Measurements from ENCODE around the gene NPHP3. TPM values are rescaled to one million over a fixed set of nuclear protein-coding genes. Genes with fewer than 3 reads are reported as not detected.

NPHP3 gene
- total RNA-seq, 1 experiment from 2014 or later, result 10.8 TPM

DNA sequence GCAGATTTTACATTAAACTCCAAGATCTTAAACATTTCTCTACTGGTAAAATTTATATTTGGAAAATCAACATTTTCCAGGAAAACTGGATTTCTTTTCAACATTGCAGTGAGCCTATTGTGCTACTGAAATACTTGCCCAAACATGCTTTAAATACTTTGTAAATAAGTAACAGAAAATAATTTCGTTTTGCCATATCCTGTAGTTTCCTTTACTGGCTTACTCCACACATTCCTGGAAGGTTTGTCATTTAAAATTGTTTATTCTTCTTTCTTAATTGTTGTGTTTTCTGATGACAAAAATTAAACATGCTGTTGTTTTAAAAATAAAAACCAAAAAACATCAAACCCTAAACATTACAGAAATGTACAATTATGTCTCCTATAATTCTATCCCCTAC, 84.6 kb downstream of the NPHP3 start:
- no peak for DNase-seq
- Histone ChIP-seq H3K27me3 (ENCODE audit: insufficient read depth, low read length) (no peaks in the 10 kb centered on the region), H4K91ac (ENCODE audit: insufficient read length, low read depth, low read length) (no peak overlapping the region), H3K23me2 (ENCODE audit: insufficient read length, low read depth, low read length, poor library complexity, severe bottlenecking) (no peaks in the 10 kb centered on the region), H3K9ac (ENCODE audit: extremely low read depth, insufficient read length, low read length) (no peak overlapping the region), H3K56ac (ENCODE audit: insufficient read length, low read depth, low read length) (no peak overlapping the region), H2BK20ac (ENCODE audit: low read depth, low read length, poor library complexity, severe bottlenecking) (no peak overlapping the region), H3K4ac (ENCODE audit: low read depth, low read length) (no peak overlapping the region), H3T11ph (ENCODE audit: low read length) (no peak overlapping the region), H4K20me1 (ENCODE audit: control insufficient read depth, insufficient read depth, insufficient read length) (no peaks in the 10 kb centered on the region), H3K79me1 (ENCODE audit: insufficient read depth, low read depth, low read length, poor library complexity, severe bottlenecking) (no peaks in the 10 kb centered on the region), H3K27ac (ENCODE audit: insufficient read length, low read depth, low read length) (no peak overlapping the region), H2BK120ac (ENCODE audit: low read depth, low read length, poor library complexity, severe bottlenecking) (no peak overlapping the region), H2BK15ac (ENCODE audit: low read depth, low read length) (no peak overlapping the region), H4K5ac (ENCODE audit: insufficient read length, low read depth, low read length) (no peak overlapping the region), H3K79me2 (ENCODE audit: insufficient read depth, low read length) (no peaks in the 10 kb centered on the region), H3K14ac (ENCODE audit: insufficient read depth, low read length) (no peak overlapping the region), H2BK12ac (ENCODE audit: insufficient read length, low read depth, low read length) (no peak overlapping the region), H3K4me2 (ENCODE audit: insufficient read depth, insufficient read length, low read length) (no peak overlapping the region), H4K8ac (replicated peaks; ENCODE audit: insufficient read length, low read depth, low read length) (no peak overlapping the region), H3K23ac (ENCODE audit: insufficient read length, low read depth, low read length) (no peak overlapping the region), H2BK5ac (ENCODE audit: insufficient read length, low read length) (no peak overlapping the region), H3K18ac (ENCODE audit: insufficient read length, low read depth, low read length) (no peak overlapping the region), H2AK5ac (ENCODE audit: insufficient read length, low read length) (no peak overlapping the region), H2AFZ (ENCODE audit: low read length) (no peak overlapping the region), H3K9me3 (ENCODE audit: control insufficient read depth, low read depth, low read length) (no peaks in the 10 kb centered on the region), H3K4me1 (ENCODE audit: insufficient read depth, low read length) (no peaks in the 10 kb centered on the region)
- H3K9me3 Mint-ChIP-seq, result no peaks in the 10 kb centered on the region
- no peaks in the 10 kb centered on the region for H3K4me1 Mint-ChIP-seq
- H3K27ac Mint-ChIP-seq, result no peak overlapping the region
- peaks cover 0 to 12% (median 4%) of the 10 kb centered on the region in 3 experiments; a peak in 2 of 7 replicates for H3K36me3 Mint-ChIP-seq (ENCODE audit: insufficient read depth in 1 of 3, low read depth in 3 of 3)
- no CpG with 5 or more reads among the region's 1 CpG for WGBS (ENCODE audit: extremely low coverage, insufficient read length, low lambda C conversion rate)
- no peak overlapping the region for H3K4me3 Mint-ChIP-seq
- TF ChIP-seq CTCF (conservative IDR thresholded peaks at IDR 0.05), result no peak
- no peaks in the 10 kb centered on the region for H3K27me3 Mint-ChIP-seq (ENCODE audit: low read depth)

All from H9 (cell line).